Keratinocyte (primary cell): Measurements from ENCODE around the gene FAT1. TPM values are rescaled to one million over a fixed set of nuclear protein-coding genes. Genes with fewer than 3 reads are reported as not detected.

Experiments
- DNase-seq: peaks from one replicate; pipeline ENCODE4 v3.0.0-alpha.2; 2011; ENCODE audit warnings: low read depth, missing footprints, low spot score
- FAIRE-seq: peaks from 2 replicates; lab custom pipeline; 2011; peaks lifted over from hg19 to GRCh38; lab: Jason Lieb, UNC
- H2AFZ ChIP-seq: 2 replicates; pipeline ENCODE4 v1.6.0; 2012; ENCODE audit warnings: low read length, control low read depth, inconsistent platforms; ENCODE audit not compliant: control insufficient read depth
- H3K27ac ChIP-seq: 2 replicates; pipeline ENCODE4 v1.5.1; 2011; ENCODE audit warnings: low read length; ENCODE audit not compliant: control insufficient read depth, insufficient read depth
- H3K27me3 ChIP-seq: 3 replicates; pipeline ENCODE4 v1.6.0; 2011; ENCODE audit warnings: low read length; ENCODE audit not compliant: control insufficient read depth, insufficient read depth; ENCODE audit errors: extremely low read depth
- H3K36me3 ChIP-seq, 2 experiments: 2 replicates in 1 of 2; 3 replicates in 1 of 2; pipeline ENCODE4 v1.5.1; 2011; ENCODE audit warnings: low read length in 2 of 2, mild to moderate bottlenecking in 1 of 2; ENCODE audit not compliant: control insufficient read depth in 2 of 2, insufficient read depth in 2 of 2; ENCODE audit errors: extremely low read depth in 1 of 2
- H3K4me1 ChIP-seq: 3 replicates; pipeline ENCODE4 v1.5.1; 2011; ENCODE audit warnings: low read length; ENCODE audit not compliant: control insufficient read depth, insufficient read depth; ENCODE audit errors: extremely low read depth
- H3K4me2 ChIP-seq: 3 replicates; pipeline ENCODE4 v1.6.0; 2011; ENCODE audit warnings: low read depth, low read length; ENCODE audit not compliant: control insufficient read depth, insufficient read depth; ENCODE audit errors: extremely low read depth
- H3K4me3 ChIP-seq, 3 experiments: fragments of 200-600 bp in 1 of 3; sonication (generic) in 1 of 3; 2 replicates in 2 of 3; 3 replicates in 1 of 3; pipeline ENCODE4 v1.5.1; 2011 to 2016; ENCODE audit warnings: low read length in 3 of 3, mild to moderate bottlenecking in 3 of 3, control low read depth in 2 of 3, inconsistent platforms in 1 of 3, low read depth in 1 of 3, mixed read lengths in 1 of 3, mixed run types in 1 of 3, moderate library complexity in 1 of 3; ENCODE audit not compliant: control insufficient read depth in 2 of 3, insufficient read depth in 2 of 3; ENCODE audit errors: extremely low read depth in 1 of 3
- H3K79me2 ChIP-seq: 2 replicates; pipeline ENCODE4 v1.6.0; 2012; ENCODE audit warnings: low read length; ENCODE audit not compliant: control insufficient read depth, insufficient read depth
- H3K9ac ChIP-seq: 3 replicates; pipeline ENCODE4 v1.6.0; 2011; ENCODE audit warnings: low read length; ENCODE audit not compliant: control insufficient read depth, insufficient read depth; ENCODE audit errors: extremely low read depth
- H3K9me1 ChIP-seq: 3 replicates; pipeline ENCODE4 v1.6.0; 2011; ENCODE audit warnings: low read length; ENCODE audit not compliant: control insufficient read depth, insufficient read depth; ENCODE audit errors: extremely low read depth
- H3K9me3 ChIP-seq: 2 replicates; pipeline ENCODE4 v1.5.1; 2012; ENCODE audit warnings: low read depth, low read length; ENCODE audit not compliant: control insufficient read depth
- H4K20me1 ChIP-seq: 3 replicates; pipeline ENCODE4 v1.6.0; 2011; ENCODE audit warnings: low read length; ENCODE audit not compliant: control insufficient read depth, insufficient read depth; ENCODE audit errors: extremely low read depth
- EZH2 ChIP-seq: IDR thresholded peaks from one replicate; pipeline ENCODE4 v1.6.1; 2012; ENCODE audit warnings: inconsistent platforms, mild to moderate bottlenecking, low read length, moderate library complexity
- dilution Hi-C: fragments of 300-500 bp; cut with MboI; formaldehyde crosslinking; loops from one replicate; pipeline ENCODE4 v1.7.0; 2020; ENCODE audit warnings: low sequenced_read_pairs; ENCODE audit not compliant: extremely low pct_ligation_motif_present
- polyA minus RNA-seq, 3 experiments: library from RNA; depleted of rRNA, polyadenylated mRNA; stranded (reverse); fragments of >200 nt; gene quantifications; 1 replicate in 1 of 3; 2 replicates in 1 of 3; 3 replicates in 1 of 3; pipeline ENCODE4 v1.2.3, GENCODE V29; 2011
- polyA plus RNA-seq, 5 experiments: library from polyadenylated mRNA; depleted of rRNA in 3 of 5; stranded (reverse) in 3 of 5; stranded (forward) in 1 of 5; unstranded in 1 of 5; fragments of >200 nt; gene quantifications; 1 replicate in 1 of 5; 2 replicates in 3 of 5; 3 replicates in 1 of 5; pipeline versions ENCODE4 v1.2.1 to v1.2.3, GENCODE V29; 2011 to 2012; ENCODE audit warnings: missing spikeins in 2 of 5, low read depth in 1 of 5, low replicate concordance in 1 of 5
- TF ChIP-seq, protein P1 (sequence below), 3 experiments: IDR thresholded peaks in 1 of 3; conservative IDR thresholded peaks in 1 of 3; optimal IDR thresholded peaks in 1 of 3; 2 replicates in 2 of 3; 3 replicates in 1 of 3; pipeline versions ENCODE3 to v1.5.1; 2011; ENCODE audit warnings: low read length in 3 of 3, mild to moderate bottlenecking in 3 of 3, moderate library complexity in 2 of 3, control low read depth in 1 of 3, inconsistent platforms in 1 of 3; ENCODE audit not compliant: insufficient read depth in 2 of 3; ENCODE audit errors: extremely low read depth in 1 of 3

FAT1 gene, protein sequence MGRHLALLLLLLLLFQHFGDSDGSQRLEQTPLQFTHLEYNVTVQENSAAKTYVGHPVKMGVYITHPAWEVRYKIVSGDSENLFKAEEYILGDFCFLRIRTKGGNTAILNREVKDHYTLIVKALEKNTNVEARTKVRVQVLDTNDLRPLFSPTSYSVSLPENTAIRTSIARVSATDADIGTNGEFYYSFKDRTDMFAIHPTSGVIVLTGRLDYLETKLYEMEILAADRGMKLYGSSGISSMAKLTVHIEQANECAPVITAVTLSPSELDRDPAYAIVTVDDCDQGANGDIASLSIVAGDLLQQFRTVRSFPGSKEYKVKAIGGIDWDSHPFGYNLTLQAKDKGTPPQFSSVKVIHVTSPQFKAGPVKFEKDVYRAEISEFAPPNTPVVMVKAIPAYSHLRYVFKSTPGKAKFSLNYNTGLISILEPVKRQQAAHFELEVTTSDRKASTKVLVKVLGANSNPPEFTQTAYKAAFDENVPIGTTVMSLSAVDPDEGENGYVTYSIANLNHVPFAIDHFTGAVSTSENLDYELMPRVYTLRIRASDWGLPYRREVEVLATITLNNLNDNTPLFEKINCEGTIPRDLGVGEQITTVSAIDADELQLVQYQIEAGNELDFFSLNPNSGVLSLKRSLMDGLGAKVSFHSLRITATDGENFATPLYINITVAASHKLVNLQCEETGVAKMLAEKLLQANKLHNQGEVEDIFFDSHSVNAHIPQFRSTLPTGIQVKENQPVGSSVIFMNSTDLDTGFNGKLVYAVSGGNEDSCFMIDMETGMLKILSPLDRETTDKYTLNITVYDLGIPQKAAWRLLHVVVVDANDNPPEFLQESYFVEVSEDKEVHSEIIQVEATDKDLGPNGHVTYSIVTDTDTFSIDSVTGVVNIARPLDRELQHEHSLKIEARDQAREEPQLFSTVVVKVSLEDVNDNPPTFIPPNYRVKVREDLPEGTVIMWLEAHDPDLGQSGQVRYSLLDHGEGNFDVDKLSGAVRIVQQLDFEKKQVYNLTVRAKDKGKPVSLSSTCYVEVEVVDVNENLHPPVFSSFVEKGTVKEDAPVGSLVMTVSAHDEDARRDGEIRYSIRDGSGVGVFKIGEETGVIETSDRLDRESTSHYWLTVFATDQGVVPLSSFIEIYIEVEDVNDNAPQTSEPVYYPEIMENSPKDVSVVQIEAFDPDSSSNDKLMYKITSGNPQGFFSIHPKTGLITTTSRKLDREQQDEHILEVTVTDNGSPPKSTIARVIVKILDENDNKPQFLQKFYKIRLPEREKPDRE (N-terminal part only)
- polyA plus RNA-seq (329 to 470 TPM (median 330 TPM) in 3 replicates), polyA minus RNA-seq (2,564 to 2,839 TPM (median 2,810 TPM) in 3 replicates)
- polyA plus RNA-seq (2011; ENCODE audit: low read depth) = 211 TPM
- polyA plus RNA-seq (2011; cell fraction: cytosol; rRNA removed) = 72.0 and 90.4 TPM in 2 replicates
- 1,599 and 1,663 TPM in 2 replicates for polyA plus RNA-seq (2011; cell fraction: nucleus; rRNA removed)
- polyA plus RNA-seq (2012; ENCODE audit: low replicate concordance) = 206 and 254 TPM in 2 replicates
- polyA minus RNA-seq (2011; cell fraction: cytosol; rRNA and poly(A)+ RNA removed) = 488 TPM
- polyA minus RNA-seq (2011; cell fraction: nucleus; rRNA and poly(A)+ RNA removed) = 3,580 and 4,840 TPM in 2 replicates

DNA sequence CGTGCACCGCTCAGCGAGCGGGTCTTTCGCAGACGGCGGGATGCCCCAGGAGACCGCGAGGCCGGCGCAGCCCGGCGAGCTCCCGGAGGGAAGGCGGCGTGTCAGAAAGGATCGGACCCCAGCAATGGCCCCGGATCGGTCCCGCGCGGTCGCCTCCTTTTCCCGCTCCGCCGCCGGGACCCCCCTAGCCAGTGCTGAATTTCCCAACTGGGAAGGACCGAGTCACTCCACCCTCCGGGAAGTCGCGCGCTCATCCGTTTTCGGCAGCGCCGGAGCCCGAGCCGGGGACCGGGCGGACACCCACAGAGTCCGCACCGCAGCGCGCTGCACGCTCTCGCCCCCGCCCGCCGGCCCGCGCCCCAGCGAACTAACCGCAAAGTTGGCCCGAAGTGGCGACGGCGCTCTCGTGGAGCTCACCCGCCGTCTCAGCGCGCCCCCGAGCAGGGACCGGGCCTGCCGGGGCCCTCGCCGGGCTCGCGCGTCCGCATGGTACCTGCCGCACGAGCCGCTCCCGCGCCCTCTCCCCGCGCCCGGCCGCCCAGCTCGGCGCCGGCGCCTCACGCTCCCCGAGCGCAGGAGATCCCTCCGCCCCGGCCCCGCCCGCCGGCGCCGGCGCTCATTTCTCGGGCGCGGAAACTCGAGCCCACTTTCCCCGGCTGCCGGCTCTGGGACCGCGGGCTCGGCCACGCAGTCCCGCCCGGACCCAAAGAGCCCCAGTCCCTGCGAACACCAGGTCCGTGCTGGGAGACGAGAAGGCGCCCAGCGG lies at the start of gene FAT1:
TSS of gene FAT1 (minus strand) at position 565 of the 766 bp plus-strand sequence. CDS start 14,029 bp downstream, outside the sequence.
- dilution Hi-C loops = no loop called here
- no peak for DNase-seq
- H3K4me1 ChIP-seq = peaks cover 40% of the 10 kb centered on the region
- H3K79me2 ChIP-seq = peaks cover 89% of the 10 kb centered on the region
- TF ChIP-seq EZH2 = no peak
- TF ChIP-seq, protein P1, sequence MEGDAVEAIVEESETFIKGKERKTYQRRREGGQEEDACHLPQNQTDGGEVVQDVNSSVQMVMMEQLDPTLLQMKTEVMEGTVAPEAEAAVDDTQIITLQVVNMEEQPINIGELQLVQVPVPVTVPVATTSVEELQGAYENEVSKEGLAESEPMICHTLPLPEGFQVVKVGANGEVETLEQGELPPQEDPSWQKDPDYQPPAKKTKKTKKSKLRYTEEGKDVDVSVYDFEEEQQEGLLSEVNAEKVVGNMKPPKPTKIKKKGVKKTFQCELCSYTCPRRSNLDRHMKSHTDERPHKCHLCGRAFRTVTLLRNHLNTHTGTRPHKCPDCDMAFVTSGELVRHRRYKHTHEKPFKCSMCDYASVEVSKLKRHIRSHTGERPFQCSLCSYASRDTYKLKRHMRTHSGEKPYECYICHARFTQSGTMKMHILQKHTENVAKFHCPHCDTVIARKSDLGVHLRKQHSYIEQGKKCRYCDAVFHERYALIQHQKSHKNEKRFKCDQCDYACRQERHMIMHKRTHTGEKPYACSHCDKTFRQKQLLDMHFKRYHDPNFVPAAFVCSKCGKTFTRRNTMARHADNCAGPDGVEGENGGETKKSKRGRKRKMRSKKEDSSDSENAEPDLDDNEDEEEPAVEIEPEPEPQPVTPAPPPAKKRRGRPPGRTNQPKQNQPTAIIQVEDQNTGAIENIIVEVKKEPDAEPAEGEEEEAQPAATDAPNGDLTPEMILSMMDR (optimal IDR thresholded peaks at IDR 0.05 in 1 of 3, IDR thresholded peaks at IDR 0.05 in 1 of 3, conservative IDR thresholded peaks at IDR 0.05 in 1 of 3; ENCODE audit: extremely low read depth in 1 of 3, insufficient read depth in 2 of 3, low read length in 3 of 3) = no peak
- peaks cover 26% of the 10 kb centered on the region for H4K20me1 ChIP-seq
- H3K9me3 ChIP-seq = no peaks in the 10 kb centered on the region
- H3K4me2 ChIP-seq = peak within 1 kb of the TSS; percentile 83
- no peaks in the 10 kb centered on the region for H3K27me3 ChIP-seq
- H3K36me3 ChIP-seq = peaks cover 0 to 15% of the 10 kb centered on the region in 2 experiments
- no peak within 1 kb of the TSS for H2AFZ ChIP-seq
- no peaks in the 10 kb centered on the region for H3K9me1 ChIP-seq
- peak within 1 kb of the TSS; percentile 89 for H3K27ac ChIP-seq
- FAIRE-seq = no peak
- H3K4me3 ChIP-seq = peak within 1 kb of the TSS; percentile 75 to 99 (median 83)
- H3K9ac ChIP-seq = peak within 1 kb of the TSS; percentile 98
